H1 (cell line): ENCODE measurements around the gene RASGEF1B. TPM values are rescaled to one million over a fixed set of nuclear protein-coding genes. Genes with fewer than 3 reads are reported as not detected.

Experiments
- BCL11A ChIP-seq, 2 experiments: IDR thresholded peaks; one replicate each; pipeline ENCODE4 v1.6.1; 2011; ENCODE audit warnings: low read depth in 2 of 2, low read length in 2 of 2, mild to moderate bottlenecking in 2 of 2
- E2F6 ChIP-seq: IDR thresholded peaks from 2 replicates; pipeline ENCODE4 v1.6.1; 2012; ENCODE audit warnings: inconsistent platforms
- EP300 ChIP-seq, 2 experiments: IDR thresholded peaks; 1 replicate in 1 of 2; 2 replicates in 1 of 2; pipeline ENCODE4 v1.6.1; 2011 to 2012; ENCODE audit warnings: low read depth in 2 of 2, low read length in 2 of 2, mild to moderate bottlenecking in 2 of 2, borderline replicate concordance in 1 of 2, inconsistent platforms in 1 of 2, moderate library complexity in 1 of 2
- KDM1A ChIP-seq: fragments of 200-600, 300-600 bp; sonication (generic); IDR thresholded peaks from 2 replicates; pipeline ENCODE4 v1.7.1; 2016; ENCODE audit warnings: mild to moderate bottlenecking, low read length, borderline replicate concordance
- MAFK ChIP-seq: IDR thresholded peaks from 2 replicates; pipeline ENCODE4 v1.6.1; 2012; ENCODE audit warnings: low read depth, mild to moderate bottlenecking, improper control_type of control experiment, low read length
- NANOG ChIP-seq: IDR thresholded peaks from 2 replicates; pipeline ENCODE4 v1.6.1; 2011; ENCODE audit warnings: low read length, low read depth, mild to moderate bottlenecking, inconsistent platforms; ENCODE audit not compliant: insufficient read depth, poor library complexity, severe bottlenecking
- SP4 ChIP-seq: IDR thresholded peaks from 2 replicates; pipeline ENCODE4 v1.6.1; 2012; ENCODE audit warnings: low read length, inconsistent platforms
- TBP ChIP-seq: IDR thresholded peaks from 2 replicates; pipeline ENCODE4 v1.6.1; 2011; ENCODE audit warnings: low read depth, low read length, improper control_type of control experiment
- polyA plus RNA-seq, 7 experiments: library from polyadenylated mRNA; depleted of rRNA in 3 of 7; stranded (reverse) in 5 of 7; unstranded in 2 of 7; fragments of >200 nt in 5 of 7; fragments of 200-250 nt in 2 of 7; gene quantifications; 1 replicate in 5 of 7; 2 replicates in 1 of 7; 4 replicates in 1 of 7; pipeline versions ENCODE4 v1.2.1 to v1.2.3, GENCODE V29; 2011 to 2013; ENCODE audit warnings: missing spikeins in 2 of 7, mixed read lengths in 2 of 7
- total RNA-seq: library from RNA; stranded (reverse); fragmentation: NEBNext Ultra II Directional; extraction: Animal tissue kit (Norgen Biotek cat#: 25700); gene quantifications from 2 replicates; pipeline ENCODE4 v1.2.1, GENCODE V29; 2021
- TF ChIP-seq, protein P1 (sequence below), 3 experiments: IDR thresholded peaks; 1 replicate in 2 of 3; 2 replicates in 1 of 3; pipeline versions ENCODE4 v1.5.1 to v1.6.1; 2011; ENCODE audit warnings: low read length in 3 of 3, mild to moderate bottlenecking in 3 of 3, inconsistent platforms in 2 of 3, low read depth in 1 of 3, moderate library complexity in 1 of 3; ENCODE audit not compliant: insufficient read depth in 1 of 3; ENCODE audit errors: control extremely low read depth in 1 of 3

The RASGEF1B gene
- total and polyA plus RNA-seq, 2 of the 8 experiments (the other 6 are each of a cell fraction or from before 2014, with no cell fraction given), result 1.6 to 4.7 TPM

- TF ChIP-seq, protein P1, sequence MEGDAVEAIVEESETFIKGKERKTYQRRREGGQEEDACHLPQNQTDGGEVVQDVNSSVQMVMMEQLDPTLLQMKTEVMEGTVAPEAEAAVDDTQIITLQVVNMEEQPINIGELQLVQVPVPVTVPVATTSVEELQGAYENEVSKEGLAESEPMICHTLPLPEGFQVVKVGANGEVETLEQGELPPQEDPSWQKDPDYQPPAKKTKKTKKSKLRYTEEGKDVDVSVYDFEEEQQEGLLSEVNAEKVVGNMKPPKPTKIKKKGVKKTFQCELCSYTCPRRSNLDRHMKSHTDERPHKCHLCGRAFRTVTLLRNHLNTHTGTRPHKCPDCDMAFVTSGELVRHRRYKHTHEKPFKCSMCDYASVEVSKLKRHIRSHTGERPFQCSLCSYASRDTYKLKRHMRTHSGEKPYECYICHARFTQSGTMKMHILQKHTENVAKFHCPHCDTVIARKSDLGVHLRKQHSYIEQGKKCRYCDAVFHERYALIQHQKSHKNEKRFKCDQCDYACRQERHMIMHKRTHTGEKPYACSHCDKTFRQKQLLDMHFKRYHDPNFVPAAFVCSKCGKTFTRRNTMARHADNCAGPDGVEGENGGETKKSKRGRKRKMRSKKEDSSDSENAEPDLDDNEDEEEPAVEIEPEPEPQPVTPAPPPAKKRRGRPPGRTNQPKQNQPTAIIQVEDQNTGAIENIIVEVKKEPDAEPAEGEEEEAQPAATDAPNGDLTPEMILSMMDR (IDR thresholded peaks at IDR 0.05; ENCODE audit: control extremely low read depth in 1 of 3, insufficient read depth in 1 of 3, low read depth in 1 of 3, low read length in 3 of 3), result no peak
- TF ChIP-seq KDM1A (no peak), EP300 (IDR thresholded peaks at IDR 0.05; ENCODE audit: borderline replicate concordance in 1 of 2, low read depth in 2 of 2, low read length in 2 of 2) (no peak), NANOG (no peak), E2F6 (no peak), TBP (no peak), BCL11A (IDR thresholded peaks at IDR 0.05; ENCODE audit: low read depth in 2 of 2, low read length in 2 of 2) (no peak), SP4 (no peak), MAFK (no peak)
These were observed 49.1 kb downstream of the RASGEF1B start (continued) for GRCh38 chr4:81422595-81422994.
